ENCODE results near the gene FCAR. TPM values are rescaled to one million over a fixed set of nuclear protein-coding genes. Genes with fewer than 3 reads are reported as not detected.
"Not testable (repeated sequence)": the region's sequence is repeated elsewhere in the genome, so short reads cannot be mapped to it uniquely, and the experiment has no call there.

The FCAR gene
- total RNA-seq (1 to 10 TPM in 1 of 2 donors, not detected in 1; 9.1 TPM), polyA plus RNA-seq (ENCODE audit: insufficient read length in 2 of 2) (under 1 TPM in 1 of 2 donors, not detected in 1; 0.18 TPM)
- long read RNA-seq, donor 1 = 0 reads
- long read RNA-seq, donor 2 = 0 reads
- long read RNA-seq, donor 3 = 0 reads
- long read RNA-seq, donor 4, partial matches to known transcripts = 0 of 1 reads
- long read RNA-seq, donor 4, other reads (novel, unspliced or antisense) = 0 of 1 reads

- H3K27me3 ChIP-seq (ENCODE audit: control insufficient read depth, insufficient read depth, low read length) = no peaks in the 10 kb centered on the region
- no peak within 1 kb of the TSS for H3K27ac ChIP-seq (ENCODE audit: low read depth, low read length)
- H3K9me3 ChIP-seq (ENCODE audit: control insufficient read depth, insufficient read depth, low read length) = no peaks in the 10 kb centered on the region
- WGBS (ENCODE audit: insufficient coverage) = 83% methylated on average over 6 of the region's 8 CpGs
- H3K4me1 ChIP-seq (ENCODE audit: control insufficient read depth, insufficient read depth, low read length) = no peaks in the 10 kb centered on the region
- H3K36me3 ChIP-seq (ENCODE audit: control insufficient read depth, insufficient read depth, low read length) = no peaks in the 10 kb centered on the region
- no peak for DNase-seq (ENCODE audit: low read depth in 4 of 6, low spot score in 6 of 6)
- H3K4me3 ChIP-seq (ENCODE audit: low read depth, low read length) = no peak within 1 kb of the TSS
Observed at GRCh38 chr19:54873990-54874389, at the start of gene FCAR. FCAR (plus strand) TSS chr19:54874235; CDS start chr19:54874290, 55 bp downstream.

DNA sequence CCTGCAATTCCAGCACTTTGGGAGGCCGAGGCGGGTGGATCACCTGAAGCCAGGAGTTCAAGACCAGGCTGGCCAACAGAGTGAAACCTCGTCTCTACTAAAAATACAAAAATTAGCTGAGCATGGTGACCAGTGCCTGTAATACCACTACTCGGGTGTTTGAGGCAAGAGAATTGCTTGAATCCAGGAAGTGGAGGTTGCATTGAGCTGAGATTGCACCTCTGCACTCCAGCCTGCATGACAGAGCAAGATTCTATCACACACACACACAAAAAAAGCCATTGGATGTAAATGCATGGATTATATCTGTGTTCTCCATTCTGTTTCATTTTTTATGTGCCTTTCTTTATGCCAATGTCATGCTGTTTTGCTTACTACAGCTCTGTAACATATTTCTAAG is 49.6 kb upstream of the FCAR start:
- no CpG with 5 or more reads among the region's 4 CpGs for WGBS (ENCODE audit: insufficient coverage)
- H3K4me3 ChIP-seq (ENCODE audit: low read depth, low read length) = not testable (repeated sequence)

DNA sequence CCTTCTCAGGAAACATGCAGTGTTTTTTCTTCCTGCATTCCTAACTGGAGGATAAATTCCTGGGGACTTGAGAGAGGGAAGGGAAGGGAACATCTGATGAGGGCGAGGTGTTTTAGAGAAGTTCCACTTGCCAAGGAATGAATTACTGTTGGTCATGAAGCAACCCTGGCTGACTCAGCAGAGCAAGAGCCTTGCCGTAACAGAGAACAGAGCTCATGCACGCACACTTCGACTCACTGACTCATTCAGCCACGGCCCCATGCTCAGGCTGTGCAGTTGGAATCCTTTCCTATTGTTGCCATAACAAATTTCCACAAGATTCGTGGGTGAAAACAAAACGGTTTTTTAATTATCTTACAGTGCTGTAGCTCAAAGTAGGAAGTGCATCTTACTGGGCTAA is 48.7 kb upstream of the FCAR start:
- not testable (repeated sequence) for H3K36me3 ChIP-seq (ENCODE audit: control insufficient read depth, insufficient read depth, low read length); DNase-seq (ENCODE audit: low read depth in 4 of 6, low spot score in 6 of 6); H3K4me1 ChIP-seq (ENCODE audit: control insufficient read depth, insufficient read depth, low read length); H3K4me3 ChIP-seq (ENCODE audit: low read depth, low read length); H3K27ac ChIP-seq (ENCODE audit: low read depth, low read length); H3K27me3 ChIP-seq (ENCODE audit: control insufficient read depth, insufficient read depth, low read length); H3K9me3 ChIP-seq (ENCODE audit: control insufficient read depth, insufficient read depth, low read length)
- WGBS (ENCODE audit: insufficient coverage) = 71% methylated on average over 4 of the region's 7 CpGs

More for the DNA sequence above, 49.6 kb upstream of the FCAR start:
- not testable (repeated sequence) for H3K36me3 ChIP-seq (ENCODE audit: control insufficient read depth, insufficient read depth, low read length); H3K27me3 ChIP-seq (ENCODE audit: control insufficient read depth, insufficient read depth, low read length); H3K27ac ChIP-seq (ENCODE audit: low read depth, low read length); H3K4me1 ChIP-seq (ENCODE audit: control insufficient read depth, insufficient read depth, low read length); DNase-seq (ENCODE audit: low read depth in 4 of 6, low spot score in 6 of 6); H3K9me3 ChIP-seq (ENCODE audit: control insufficient read depth, insufficient read depth, low read length)

DNA sequence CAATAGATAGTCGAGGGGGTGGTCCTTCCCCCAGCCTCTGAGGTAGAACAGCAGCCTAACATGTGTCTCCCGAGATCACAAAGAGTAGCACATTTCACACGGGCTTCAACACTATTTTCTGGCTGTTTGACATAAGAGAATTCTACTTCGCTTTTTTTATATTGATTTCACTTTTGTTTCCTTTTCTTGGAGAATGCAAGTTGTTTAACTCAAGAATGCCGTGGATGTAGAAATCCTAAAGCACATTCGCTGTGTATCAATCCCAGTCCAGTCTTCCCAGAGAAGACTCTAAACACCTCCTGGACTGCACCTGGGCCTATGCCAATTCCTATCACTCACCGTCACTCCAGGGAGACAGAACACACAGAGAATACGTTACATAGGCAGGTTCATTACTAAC is 46.0 kb upstream of the FCAR start:
- not testable (repeated sequence) for H3K36me3 ChIP-seq (ENCODE audit: control insufficient read depth, insufficient read depth, low read length); DNase-seq (ENCODE audit: low read depth in 4 of 6, low spot score in 6 of 6); H3K27ac ChIP-seq (ENCODE audit: low read depth, low read length); H3K9me3 ChIP-seq (ENCODE audit: control insufficient read depth, insufficient read depth, low read length); H3K27me3 ChIP-seq (ENCODE audit: control insufficient read depth, insufficient read depth, low read length); H3K4me3 ChIP-seq (ENCODE audit: low read depth, low read length); H3K4me1 ChIP-seq (ENCODE audit: control insufficient read depth, insufficient read depth, low read length)
- WGBS (ENCODE audit: insufficient coverage) = no CpG with 5 or more reads among the region's 8 CpGs

GRCh38 chr19:54832496-54832895 is 41.5 kb upstream of the FCAR start, which contains the start of gene KIR2DS4:
KIR2DS4 (plus strand) TSS chr19:54832676.
- not testable (repeated sequence) for H3K27me3 ChIP-seq (ENCODE audit: control insufficient read depth, insufficient read depth, low read length); H3K36me3 ChIP-seq (ENCODE audit: control insufficient read depth, insufficient read depth, low read length); DNase-seq (ENCODE audit: low read depth in 4 of 6, low spot score in 6 of 6); H3K4me3 ChIP-seq (ENCODE audit: low read depth, low read length); H3K9me3 ChIP-seq (ENCODE audit: control insufficient read depth, insufficient read depth, low read length); H3K4me1 ChIP-seq (ENCODE audit: control insufficient read depth, insufficient read depth, low read length); H3K27ac ChIP-seq (ENCODE audit: low read depth, low read length)
- 91% methylated on average over 9 of the region's 14 CpGs for WGBS (ENCODE audit: insufficient coverage)

DNA sequence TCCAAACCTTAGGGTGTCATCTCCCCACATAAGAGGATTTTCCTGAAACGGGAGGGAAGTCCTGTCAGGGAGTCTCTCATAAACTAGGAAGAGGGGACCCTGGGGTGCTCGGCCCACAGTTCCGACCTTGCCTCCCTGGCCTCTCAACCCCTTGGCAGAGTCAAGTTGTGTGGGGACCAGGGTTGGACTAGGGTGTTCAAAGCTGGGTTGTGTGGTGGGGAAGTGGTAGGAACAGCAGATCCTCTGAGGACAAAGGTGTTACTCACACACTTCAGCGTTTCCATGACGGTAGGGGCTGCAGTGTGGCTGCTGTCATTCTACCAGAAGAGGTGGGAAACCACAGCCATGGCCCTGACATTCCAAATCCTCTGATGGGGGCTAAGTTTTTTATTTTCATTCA is 38.9 kb upstream of the FCAR start:
- H3K4me1 ChIP-seq (ENCODE audit: control insufficient read depth, insufficient read depth, low read length); H3K9me3 ChIP-seq (ENCODE audit: control insufficient read depth, insufficient read depth, low read length); H3K4me3 ChIP-seq (ENCODE audit: low read depth, low read length); H3K27me3 ChIP-seq (ENCODE audit: control insufficient read depth, insufficient read depth, low read length); DNase-seq (ENCODE audit: low read depth in 4 of 6, low spot score in 6 of 6); H3K27ac ChIP-seq (ENCODE audit: low read depth, low read length); H3K36me3 ChIP-seq (ENCODE audit: control insufficient read depth, insufficient read depth, low read length): not testable (repeated sequence)
- WGBS (ENCODE audit: insufficient coverage) = 100% methylated on average over 1 of the region's 5 CpGs

- H3K4me3 ChIP-seq (ENCODE audit: low read depth, low read length); H3K27ac ChIP-seq (ENCODE audit: low read depth, low read length); H3K36me3 ChIP-seq (ENCODE audit: control insufficient read depth, insufficient read depth, low read length); DNase-seq (ENCODE audit: low read depth in 4 of 6, low spot score in 6 of 6); H3K9me3 ChIP-seq (ENCODE audit: control insufficient read depth, insufficient read depth, low read length); H3K4me1 ChIP-seq (ENCODE audit: control insufficient read depth, insufficient read depth, low read length); H3K27me3 ChIP-seq (ENCODE audit: control insufficient read depth, insufficient read depth, low read length): not testable (repeated sequence)
- 33% methylated on average over 1 of the region's 2 CpGs for WGBS (ENCODE audit: insufficient coverage)
Observed at GRCh38 chr19:54837522-54837921, 36.5 kb upstream of the FCAR start.

GRCh38 chr19:54843171-54843570 is 30.9 kb upstream of the FCAR start:
- H3K4me3 ChIP-seq (ENCODE audit: low read depth, low read length); H3K27me3 ChIP-seq (ENCODE audit: control insufficient read depth, insufficient read depth, low read length); DNase-seq (ENCODE audit: low read depth in 4 of 6, low spot score in 6 of 6); H3K27ac ChIP-seq (ENCODE audit: low read depth, low read length); H3K36me3 ChIP-seq (ENCODE audit: control insufficient read depth, insufficient read depth, low read length); H3K4me1 ChIP-seq (ENCODE audit: control insufficient read depth, insufficient read depth, low read length); H3K9me3 ChIP-seq (ENCODE audit: control insufficient read depth, insufficient read depth, low read length): not testable (repeated sequence)
- no CpG with 5 or more reads among the region's 8 CpGs for WGBS (ENCODE audit: insufficient coverage)

GRCh38 chr19:54850061-54850640 is 23.9 kb upstream of the FCAR start, which contains the start of gene KIR3DL2:
KIR3DL2 (plus strand) TSS chr19:54850443; CDS start chr19:54850476, 33 bp downstream.
- WGBS (ENCODE audit: insufficient coverage) = 79% methylated on average over 12 of the region's 16 CpGs
- H3K27ac ChIP-seq (ENCODE audit: low read depth, low read length); H3K9me3 ChIP-seq (ENCODE audit: control insufficient read depth, insufficient read depth, low read length); DNase-seq (ENCODE audit: low read depth in 4 of 6, low spot score in 6 of 6); H3K36me3 ChIP-seq (ENCODE audit: control insufficient read depth, insufficient read depth, low read length); H3K4me1 ChIP-seq (ENCODE audit: control insufficient read depth, insufficient read depth, low read length); H3K27me3 ChIP-seq (ENCODE audit: control insufficient read depth, insufficient read depth, low read length); H3K4me3 ChIP-seq (ENCODE audit: low read depth, low read length): not testable (repeated sequence)

DNA sequence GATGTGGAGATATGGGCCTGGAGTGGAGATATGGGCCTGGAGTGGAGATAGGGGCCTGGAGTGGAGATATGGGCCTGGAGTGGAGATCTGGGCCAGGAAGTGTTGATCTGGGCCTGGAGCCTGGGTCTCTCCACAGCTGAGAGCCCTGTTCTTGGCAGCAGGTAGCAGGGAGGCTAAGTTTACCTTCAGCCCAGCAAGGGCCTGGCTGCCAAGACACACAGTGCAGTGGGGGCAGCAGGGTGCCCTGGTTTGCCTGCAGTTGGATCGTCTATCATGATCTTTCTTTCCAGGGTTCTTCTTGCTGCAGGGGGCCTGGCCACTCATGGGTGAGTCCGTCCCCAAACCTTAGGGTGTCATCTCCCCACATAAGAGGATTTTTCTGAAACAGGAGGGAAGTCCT is 23.1 kb upstream of the FCAR start:
- Histone ChIP-seq H3K9me3 (ENCODE audit: control insufficient read depth, insufficient read depth, low read length) (no peaks in the 10 kb centered on the region), H3K36me3 (ENCODE audit: control insufficient read depth, insufficient read depth, low read length) (no peaks in the 10 kb centered on the region), H3K4me3 (ENCODE audit: low read depth, low read length) (no peak overlapping the region), H3K4me1 (ENCODE audit: control insufficient read depth, insufficient read depth, low read length) (no peaks in the 10 kb centered on the region), H3K27me3 (ENCODE audit: control insufficient read depth, insufficient read depth, low read length) (no peaks in the 10 kb centered on the region), H3K27ac (ENCODE audit: low read depth, low read length) (no peak overlapping the region)
- WGBS (ENCODE audit: insufficient coverage) = no CpG with 5 or more reads among the region's 2 CpGs
- DNase-seq (ENCODE audit: low read depth in 4 of 6, low spot score in 6 of 6) = no peak
